GM12873 (cell line): ENCODE data around the gene RCAN3.

Experiments used
- TF ChIP-seq, protein P1 (sequence below): IDR thresholded peaks from 2 replicates; pipeline ENCODE4 v1.5.1; 2012; ENCODE audit warnings: low read depth, mild to moderate bottlenecking, moderate library complexity, low read length, control low read depth; ENCODE audit not compliant: insufficient read depth; ENCODE audit errors: missing control alignments

Gene RCAN3

DNA sequence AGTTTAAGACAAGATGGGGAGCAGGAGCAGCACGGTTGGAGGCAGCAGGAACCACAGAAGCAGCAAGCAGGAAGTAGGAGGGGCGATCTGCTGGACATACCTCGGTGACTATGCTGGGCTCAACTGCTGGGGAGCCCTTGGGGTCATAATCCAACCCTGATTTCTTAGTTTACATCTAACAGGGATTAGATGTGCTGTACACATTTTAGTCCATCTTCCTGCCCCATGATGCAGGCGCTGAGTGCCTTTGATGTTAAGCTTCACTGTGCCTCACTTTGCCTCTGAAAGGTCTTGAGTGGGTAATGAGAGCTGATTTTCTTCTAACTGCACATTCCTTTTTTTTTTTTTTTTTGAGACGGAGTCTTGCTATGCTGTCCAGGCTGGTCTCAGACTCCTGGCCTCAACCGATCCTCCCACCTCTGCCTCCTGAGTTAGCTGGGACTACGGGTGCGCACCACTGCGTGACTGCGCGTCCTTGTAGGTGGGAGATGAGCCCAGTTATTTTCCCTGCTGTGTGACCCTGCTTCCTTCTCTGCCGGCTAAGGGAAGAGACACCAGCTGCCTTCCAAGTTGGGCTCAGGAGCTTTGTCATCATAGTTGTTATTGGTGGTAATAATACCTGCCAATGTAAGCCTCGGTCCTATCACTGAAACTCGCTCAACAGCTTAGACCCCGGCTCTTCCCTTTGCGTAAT, 1.1 kb upstream of the RCAN3 start:
- TF ChIP-seq, protein P1, sequence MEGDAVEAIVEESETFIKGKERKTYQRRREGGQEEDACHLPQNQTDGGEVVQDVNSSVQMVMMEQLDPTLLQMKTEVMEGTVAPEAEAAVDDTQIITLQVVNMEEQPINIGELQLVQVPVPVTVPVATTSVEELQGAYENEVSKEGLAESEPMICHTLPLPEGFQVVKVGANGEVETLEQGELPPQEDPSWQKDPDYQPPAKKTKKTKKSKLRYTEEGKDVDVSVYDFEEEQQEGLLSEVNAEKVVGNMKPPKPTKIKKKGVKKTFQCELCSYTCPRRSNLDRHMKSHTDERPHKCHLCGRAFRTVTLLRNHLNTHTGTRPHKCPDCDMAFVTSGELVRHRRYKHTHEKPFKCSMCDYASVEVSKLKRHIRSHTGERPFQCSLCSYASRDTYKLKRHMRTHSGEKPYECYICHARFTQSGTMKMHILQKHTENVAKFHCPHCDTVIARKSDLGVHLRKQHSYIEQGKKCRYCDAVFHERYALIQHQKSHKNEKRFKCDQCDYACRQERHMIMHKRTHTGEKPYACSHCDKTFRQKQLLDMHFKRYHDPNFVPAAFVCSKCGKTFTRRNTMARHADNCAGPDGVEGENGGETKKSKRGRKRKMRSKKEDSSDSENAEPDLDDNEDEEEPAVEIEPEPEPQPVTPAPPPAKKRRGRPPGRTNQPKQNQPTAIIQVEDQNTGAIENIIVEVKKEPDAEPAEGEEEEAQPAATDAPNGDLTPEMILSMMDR, result no peak

DNA sequence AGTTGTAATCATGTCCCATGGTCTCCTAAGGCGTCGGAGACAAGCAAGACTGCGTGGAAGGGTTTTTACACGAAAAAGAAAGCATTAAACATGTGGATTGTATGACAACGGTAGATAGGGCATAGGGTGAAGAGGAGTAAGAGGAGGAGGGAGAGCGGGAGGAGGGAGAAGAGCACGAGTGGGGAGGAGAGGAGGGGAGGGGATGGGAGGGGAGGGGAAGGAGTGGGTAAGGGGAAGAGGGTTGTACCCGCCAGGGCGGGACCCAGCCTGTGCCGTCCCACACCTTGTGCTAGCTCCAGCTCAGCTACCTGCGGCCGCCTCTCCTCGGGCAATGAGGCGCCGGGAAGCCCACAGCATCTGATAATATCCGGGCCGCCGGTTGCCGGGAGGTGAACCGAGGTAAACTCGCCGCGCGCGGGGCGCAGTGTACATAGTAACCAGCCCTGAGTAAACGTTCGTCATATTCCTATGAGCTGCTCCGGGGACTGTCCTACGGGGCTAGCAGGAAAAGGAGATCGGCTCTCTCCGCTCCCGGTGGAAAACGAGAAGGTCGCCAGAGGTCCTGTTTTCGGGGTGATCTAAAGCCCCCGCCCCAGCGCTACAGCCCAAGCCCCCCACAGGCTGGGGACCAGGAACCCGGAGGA, 449 bp upstream of the RCAN3 start:
- TF ChIP-seq, protein P1, result no peak

DNA sequence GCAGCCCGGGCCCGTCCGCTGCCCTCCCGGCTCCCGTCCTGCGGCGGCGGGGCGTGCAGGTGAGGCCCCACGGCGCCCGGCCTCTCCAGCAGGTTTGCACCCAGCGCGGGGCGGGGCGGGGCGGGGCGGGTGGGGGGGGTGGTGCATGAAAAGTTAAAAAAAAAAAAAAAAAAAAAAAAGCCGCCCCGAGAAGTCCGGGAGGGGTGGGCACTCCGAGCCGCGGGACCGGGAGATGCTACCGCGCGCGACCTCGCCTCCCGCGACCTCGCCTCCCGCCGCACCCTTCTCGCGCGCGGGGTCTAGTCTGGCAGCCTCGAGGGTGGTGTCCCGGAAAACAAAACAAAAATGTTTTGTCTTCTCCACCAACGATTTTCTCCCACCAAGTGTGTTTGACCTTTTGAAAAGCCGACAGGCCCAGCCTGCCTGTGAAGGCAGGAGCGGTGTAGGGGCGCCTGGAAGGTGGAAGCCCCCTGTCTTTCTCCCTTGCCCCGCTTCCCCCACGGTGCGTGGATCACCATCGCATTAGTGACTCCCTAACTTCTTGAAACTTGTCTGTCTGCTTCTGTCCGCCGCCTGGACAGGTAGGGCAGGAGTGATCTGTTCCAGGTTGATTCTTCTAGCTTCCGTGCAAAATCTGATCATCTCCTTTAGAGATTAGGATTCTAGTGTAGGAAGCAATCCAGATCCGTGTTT, 569 bp downstream of the RCAN3 start:
- TF ChIP-seq, protein P1, result no peak

DNA sequence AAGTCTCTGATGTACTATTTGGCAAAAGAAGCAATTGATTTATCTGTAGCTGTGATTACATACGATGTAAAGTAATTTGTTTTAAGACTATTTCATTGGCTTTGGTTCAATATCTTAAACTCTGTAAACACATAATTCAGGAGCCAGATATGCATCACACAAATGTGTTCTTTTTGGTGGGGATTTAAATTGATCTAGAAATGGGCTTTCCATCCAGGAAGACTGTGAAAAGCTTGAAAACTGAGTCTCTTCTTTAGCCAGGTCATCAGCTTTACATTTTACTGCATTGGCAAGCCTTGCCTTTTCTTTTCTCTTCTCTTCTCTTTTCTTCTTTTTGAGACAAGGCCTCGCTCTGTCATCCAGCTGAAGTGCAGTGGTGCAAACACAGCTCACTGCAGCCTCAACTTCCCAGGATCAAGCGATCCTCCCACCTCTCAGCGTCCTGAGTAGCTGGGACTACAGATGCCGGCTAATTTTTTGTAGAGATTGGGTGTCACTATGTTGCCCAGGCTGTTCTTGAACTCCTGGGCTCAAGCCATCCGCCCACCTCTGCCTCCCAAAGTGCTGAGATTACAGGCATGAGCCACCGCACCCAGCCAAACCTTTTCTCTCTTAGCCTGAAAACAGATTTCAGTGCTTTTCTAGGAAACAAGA, 1.4 kb downstream of the RCAN3 start:
- TF ChIP-seq, protein P1, result no peak

DNA sequence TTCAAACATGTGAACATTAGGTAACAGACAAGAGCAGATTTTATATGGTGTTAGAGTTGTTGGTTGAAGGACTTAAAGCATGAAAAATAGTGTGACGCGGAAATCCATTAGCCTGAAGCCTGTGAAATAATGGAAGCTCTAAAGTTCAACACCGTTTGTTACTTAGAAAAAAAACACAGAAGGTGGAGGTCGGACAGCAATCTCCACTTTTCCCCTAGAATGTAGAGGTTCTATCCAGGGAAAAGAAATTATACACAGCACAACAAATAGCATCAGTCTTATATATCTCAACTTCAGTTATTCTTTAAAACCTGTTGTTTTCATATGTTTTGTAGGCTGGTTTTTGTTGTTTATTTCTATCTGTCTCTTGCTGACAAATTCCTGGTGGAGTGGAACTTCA, 1.9 kb downstream of the RCAN3 start:
- TF ChIP-seq, protein P1, result no peak

DNA sequence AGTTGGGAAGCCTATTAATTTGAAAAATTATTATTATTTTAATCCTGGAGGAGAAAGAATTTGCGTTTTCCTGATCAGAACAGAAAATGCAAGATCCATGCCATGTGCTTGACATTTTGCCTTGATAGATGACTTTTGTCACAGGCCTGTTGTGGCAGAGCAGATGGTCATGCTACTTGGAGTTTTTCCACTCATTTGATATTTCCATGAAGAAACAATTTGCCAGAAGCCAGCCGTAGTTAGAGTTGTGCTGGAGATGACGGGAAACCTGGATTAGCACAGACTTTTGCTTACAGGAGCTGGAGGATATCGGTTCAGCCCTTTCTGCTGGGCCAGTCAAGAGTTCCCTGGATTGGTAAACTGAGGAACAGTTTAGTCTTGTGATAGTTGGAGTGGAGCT, 3.2 kb downstream of the RCAN3 start:
- TF ChIP-seq, protein P1, result no peak
